Nephron (organoid): ENCODE data around the gene MAP1LC3C.

Experiments used
- H3K27ac Mint-ChIP-seq, 3 experiments: 2 replicates each; pipeline ENCODE4 v1.8.0; 2020; ENCODE audit warnings: mixed read lengths in 3 of 3, mild to moderate bottlenecking in 2 of 3, moderate library complexity in 1 of 3
- H3K27me3 Mint-ChIP-seq: 2 replicates; pipeline ENCODE4 v1.8.0; 2021; ENCODE audit warnings: low read depth, mild to moderate bottlenecking, moderate library complexity, mixed read lengths
- H3K36me3 Mint-ChIP-seq: 2 replicates; pipeline ENCODE4 v1.8.0; 2020; ENCODE audit warnings: low read depth, mixed read lengths
- H3K4me1 Mint-ChIP-seq: 2 replicates; pipeline ENCODE4 v1.8.0; 2020; ENCODE audit warnings: mixed read lengths
- H3K4me3 Mint-ChIP-seq, 3 experiments: 2 replicates each; pipeline ENCODE4 v1.8.0; 2020; ENCODE audit warnings: mild to moderate bottlenecking in 3 of 3, mixed read lengths in 3 of 3, moderate library complexity in 2 of 3
- H3K9me3 Mint-ChIP-seq: 2 replicates; pipeline ENCODE4 v1.8.0; 2020; ENCODE audit warnings: mixed read lengths
- CTCF ChIP-seq, 3 experiments: fragments of 200-600 bp; sonication (generic); IDR thresholded peaks; one replicate each; pipeline ENCODE4 v1.5.0; 2021; ENCODE audit warnings: antibody characterized with exemption in 3 of 3; ENCODE audit not compliant: unreplicated experiment in 3 of 3

MAP1LC3C gene

GRCh38 chr1:242002072-242002471, 3.2 kb upstream of the MAP1LC3C start:
- no peak for TF ChIP-seq CTCF (IDR thresholded peaks at IDR 0.05; ENCODE audit: unreplicated experiment in 3 of 3)
- Mint-ChIP-seq H3K27ac (peak overlapping the region in 1 of 3 experiments; percentile 47), H3K27me3 (peaks cover 12% of the 10 kb centered on the region), H3K4me3 (no peak overlapping the region), H3K9me3 (no peaks in the 10 kb centered on the region), H3K36me3 (no peaks in the 10 kb centered on the region), H3K4me1 (peaks cover 31% of the 10 kb centered on the region)

GRCh38 chr1:242000434-242000833, 1.5 kb upstream of the MAP1LC3C start:
- H3K4me1 Mint-ChIP-seq, result peaks cover 27% of the 10 kb centered on the region
- H3K27me3 Mint-ChIP-seq, result peaks cover 9% of the 10 kb centered on the region
- H3K9me3 Mint-ChIP-seq, result no peaks in the 10 kb centered on the region
- peak overlapping the region in 1 of 3 experiments; percentile 63 for H3K27ac Mint-ChIP-seq
- no peak for TF ChIP-seq CTCF (IDR thresholded peaks at IDR 0.05; ENCODE audit: unreplicated experiment in 3 of 3)
- no peaks in the 10 kb centered on the region for H3K36me3 Mint-ChIP-seq
- no peak overlapping the region for H3K4me3 Mint-ChIP-seq

- H3K4me3 Mint-ChIP-seq, result peak overlapping the region; percentile 63 to 78 (median 64)
- peaks cover 35% of the 10 kb centered on the region for H3K4me1 Mint-ChIP-seq
- H3K9me3 Mint-ChIP-seq, result no peaks in the 10 kb centered on the region
- H3K36me3 Mint-ChIP-seq, result no peaks in the 10 kb centered on the region
- peak overlapping the region; percentile 78 to 91 (median 89) for H3K27ac Mint-ChIP-seq
- TF ChIP-seq CTCF (IDR thresholded peaks at IDR 0.05; ENCODE audit: unreplicated experiment in 3 of 3), result peak; percentile 67 to 75 (median 72)
- peaks cover 16% of the 10 kb centered on the region for H3K27me3 Mint-ChIP-seq
These were observed 431 bp downstream of the MAP1LC3C start for GRCh38 chr1:241998412-241998921.

GRCh38 chr1:241997401-241997998, 1.4 kb downstream of the MAP1LC3C start:
- H3K4me3 Mint-ChIP-seq, result peak overlapping the region in 2 of 3 experiments; percentile 43 to 76
- peaks cover 16% of the 10 kb centered on the region for H3K27me3 Mint-ChIP-seq
- peak overlapping the region in 2 of 3 experiments; percentile 61 to 71 for H3K27ac Mint-ChIP-seq

GRCh38 chr1:241994171-241994570, 4.7 kb downstream of the MAP1LC3C start:
- Mint-ChIP-seq H3K4me1 (peaks cover 57% of the 10 kb centered on the region), H3K9me3 (no peaks in the 10 kb centered on the region), H3K4me3 (no peak overlapping the region), H3K27me3 (peaks cover 20% of the 10 kb centered on the region), H3K27ac (no peak overlapping the region), H3K36me3 (no peaks in the 10 kb centered on the region)
- TF ChIP-seq CTCF (IDR thresholded peaks at IDR 0.05; ENCODE audit: unreplicated experiment in 3 of 3), result no peak

More at GRCh38 chr1:241997401-241997998, 1.4 kb downstream of the MAP1LC3C start:
- Mint-ChIP-seq H3K4me1 (peaks cover 41% of the 10 kb centered on the region), H3K9me3 (no peaks in the 10 kb centered on the region), H3K36me3 (no peaks in the 10 kb centered on the region)
- TF ChIP-seq CTCF (IDR thresholded peaks at IDR 0.05; ENCODE audit: unreplicated experiment in 3 of 3), result no peak

DNA sequence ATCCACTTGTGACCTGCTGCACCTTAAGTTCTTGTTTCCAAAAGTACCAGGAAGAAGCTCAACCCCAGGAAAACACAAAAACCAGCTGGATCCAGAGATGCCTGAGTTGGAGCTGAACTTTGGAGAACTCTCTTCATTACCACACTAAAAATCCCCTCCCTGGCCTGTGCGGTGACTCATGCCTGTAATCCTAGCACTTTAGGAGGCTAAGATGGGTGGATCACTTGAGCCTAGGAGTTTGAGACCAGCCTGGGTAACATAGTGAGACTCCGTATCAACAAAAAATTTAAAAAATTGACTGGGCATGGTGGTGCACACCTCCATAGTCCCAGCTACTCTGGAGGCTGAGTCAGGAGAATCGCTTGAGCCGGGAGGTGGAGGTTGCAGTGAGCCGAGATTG, 6.2 kb downstream of the MAP1LC3C start:
- TF ChIP-seq CTCF (IDR thresholded peaks at IDR 0.05; ENCODE audit: unreplicated experiment in 3 of 3), result no peak
- no peak overlapping the region for H3K4me3 Mint-ChIP-seq
- no peaks in the 10 kb centered on the region for H3K9me3 Mint-ChIP-seq
- H3K27ac Mint-ChIP-seq, result no peak overlapping the region
- H3K27me3 Mint-ChIP-seq, result peaks cover 15% of the 10 kb centered on the region
- H3K36me3 Mint-ChIP-seq, result no peaks in the 10 kb centered on the region
- H3K4me1 Mint-ChIP-seq, result peaks cover 56% of the 10 kb centered on the region
